ENCODE results near the gene PNMA1. TPM values are rescaled to one million over a fixed set of nuclear protein-coding genes. Genes with fewer than 3 reads are reported as not detected.
A peak's percentile ranks its signal among the peaks of the same experiment; 100 is the strongest.

The PNMA1 gene
- total and polyA plus RNA-seq, 2 of the 13 experiments (the other 11 are each of a cell fraction or from before 2014, with no cell fraction given), result 7.0 to 8.3 TPM

GRCh38 chr14:73713803-73714655 lies at the start of gene PNMA1 (continued):
- TF ChIP-seq ARHGAP35 (CRISPR knock-in tag; IDR thresholded peaks at IDR 0.05; ENCODE audit: borderline replicate concordance) (0 out of 2 replicates have a peak, but pooled peaks have one; percentile 4), HIVEP1 (CRISPR knock-in tag; IDR thresholded peaks at IDR 0.05) (no peak; the same call in 1 of the 2 replicates), RFXANK (CRISPR knock-in tag; IDR thresholded peaks at IDR 0.05) (no peak), ADNP (CRISPR knock-in tag; IDR thresholded peaks at IDR 0.05) (no peak), MAFF (IDR thresholded peaks at IDR 0.05; ENCODE audit: low read depth, low read length) (no peak), SP4 (CRISPR knock-in tag; IDR thresholded peaks at IDR 0.05) (peak; percentile 76), ZNF792 (CRISPR knock-in tag; IDR thresholded peaks at IDR 0.05) (0 out of 2 replicates have a peak, but pooled peaks have one; percentile 22), HOXA9 (CRISPR knock-in tag; IDR thresholded peaks at IDR 0.05; ENCODE audit: borderline replicate concordance) (no peak), YY1 (IDR thresholded peaks at IDR 0.05; ENCODE audit: insufficient read depth, insufficient replicate concordance, low read depth, low read length) (peak; percentile 90), ISX (CRISPR knock-in tag; conservative IDR thresholded peaks at IDR 0.05) (no peak), BCL3 (CRISPR knock-in tag; IDR thresholded peaks at IDR 0.05) (peak; percentile 94), FOXA3 (CRISPR knock-in tag; IDR thresholded peaks at IDR 0.05) (no peak), KAT7 (CRISPR knock-in tag; IDR thresholded peaks at IDR 0.05; ENCODE audit: borderline replicate concordance) (peak; percentile 64; the same call in 1 of the 2 replicates), KLF15 (CRISPR knock-in tag; IDR thresholded peaks at IDR 0.05; ENCODE audit: borderline replicate concordance) (no peak), ZNF33A (CRISPR knock-in tag; IDR thresholded peaks at IDR 0.05; ENCODE audit: borderline replicate concordance) (no peak), AKAP8 (CRISPR knock-in tag; IDR thresholded peaks at IDR 0.05) (no peak), ZFP36 (IDR thresholded peaks at IDR 0.05; ENCODE audit: borderline replicate concordance, low read depth, low read length, partially characterized antibody) (no peak), ZNF274 (CRISPR knock-in tag; IDR thresholded peaks at IDR 0.05) (peak; percentile 29; the same call in 1 of the 2 replicates), SYNCRIP (IDR thresholded peaks at IDR 0.05; ENCODE audit: insufficient read depth, low read depth, low read length) (no peak), RFXAP (CRISPR knock-in tag; IDR thresholded peaks at IDR 0.05; ENCODE audit: borderline replicate concordance) (peak; percentile 22; the same call in 1 of the 2 replicates), ZNF616 (CRISPR knock-in tag; IDR thresholded peaks at IDR 0.05; ENCODE audit: low read depth) (peak; percentile 91; the same call in 1 of the 2 replicates), STAT5B (CRISPR knock-in tag; IDR thresholded peaks at IDR 0.05) (no peak), HDAC2 (CRISPR knock-in tag; IDR thresholded peaks at IDR 0.05) (no peak), REPIN1 (CRISPR knock-in tag; IDR thresholded peaks at IDR 0.05; ENCODE audit: borderline replicate concordance, low read depth) (0 out of 2 replicates have a peak, but pooled peaks have one; percentile 28)
- TF ChIP-seq, protein P1, sequence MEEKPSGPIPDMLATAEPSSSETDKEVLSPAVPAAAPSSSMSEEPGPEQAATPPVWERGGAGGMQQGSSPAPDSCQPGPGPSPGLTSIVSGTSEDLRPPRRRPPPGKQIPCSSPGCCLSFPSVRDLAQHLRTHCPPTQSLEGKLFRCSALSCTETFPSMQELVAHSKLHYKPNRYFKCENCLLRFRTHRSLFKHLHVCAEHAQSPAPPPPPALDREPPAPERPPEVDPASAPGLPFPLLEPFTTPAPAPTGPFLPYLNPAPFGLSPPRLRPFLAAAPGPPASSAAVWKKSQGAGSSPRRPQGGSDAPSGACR (CRISPR knock-in tag; IDR thresholded peaks at IDR 0.05), result no peak
- TF ChIP-seq, protein P2, sequence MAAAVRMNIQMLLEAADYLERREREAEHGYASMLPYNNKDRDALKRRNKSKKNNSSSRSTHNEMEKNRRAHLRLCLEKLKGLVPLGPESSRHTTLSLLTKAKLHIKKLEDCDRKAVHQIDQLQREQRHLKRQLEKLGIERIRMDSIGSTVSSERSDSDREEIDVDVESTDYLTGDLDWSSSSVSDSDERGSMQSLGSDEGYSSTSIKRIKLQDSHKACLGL (CRISPR knock-in tag; IDR thresholded peaks at IDR 0.05), result peak; percentile 59; the same call in 1 of the 2 replicates
- TF ChIP-seq, protein P3, sequence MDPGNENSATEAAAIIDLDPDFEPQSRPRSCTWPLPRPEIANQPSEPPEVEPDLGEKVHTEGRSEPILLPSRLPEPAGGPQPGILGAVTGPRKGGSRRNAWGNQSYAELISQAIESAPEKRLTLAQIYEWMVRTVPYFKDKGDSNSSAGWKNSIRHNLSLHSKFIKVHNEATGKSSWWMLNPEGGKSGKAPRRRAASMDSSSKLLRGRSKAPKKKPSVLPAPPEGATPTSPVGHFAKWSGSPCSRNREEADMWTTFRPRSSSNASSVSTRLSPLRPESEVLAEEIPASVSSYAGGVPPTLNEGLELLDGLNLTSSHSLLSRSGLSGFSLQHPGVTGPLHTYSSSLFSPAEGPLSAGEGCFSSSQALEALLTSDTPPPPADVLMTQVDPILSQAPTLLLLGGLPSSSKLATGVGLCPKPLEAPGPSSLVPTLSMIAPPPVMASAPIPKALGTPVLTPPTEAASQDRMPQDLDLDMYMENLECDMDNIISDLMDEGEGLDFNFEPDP (CRISPR knock-in tag; conservative IDR thresholded peaks at IDR 0.05), result 0 out of 2 replicates have a peak, but pooled peaks have one; percentile 75

All from HepG2 (cell line).